IMR-90 (cell line): Measurements from ENCODE around the gene PAF1. TPM values are rescaled to one million over a fixed set of nuclear protein-coding genes. Genes with fewer than 3 reads are reported as not detected.

Experiments used
- ATAC-seq: fragments of 200-7000 bp; cut with Tn5 transposase; 2 replicates; pipeline ENCODE4 v1.9.1; 2020; ENCODE audit warnings: low read depth, mild to moderate bottlenecking, moderate library complexity
- BruUV-seq: library from RNA; stranded (reverse); fragments of 400-500 nt; replicated peaks from 2 replicates; lab custom pipeline; 2021; lab: Mats Ljungman, UMichigan
- CTCF ChIA-PET: fragments of 300-600 bp; formaldehyde crosslinking; extraction: SDS; loops from one replicate; lab custom pipeline; 2021; ENCODE audit warnings: antibody characterized with exemption; lab: Yijun Ruan, JAX
- POLR2A ChIA-PET: fragments of 300-600 bp; sonication (Branson Sonifier 250); formaldehyde crosslinking; loops from one replicate; lab custom pipeline; 2022; ENCODE audit warnings: antibody characterized with exemption; ENCODE audit not compliant: unreplicated experiment; lab: Charles Lee
- DNase-seq: peaks from one replicate; pipeline ENCODE4 v3.0.0; 2013
- H2AFZ ChIP-seq: replicated peaks from 2 replicates; pipeline ENCODE3; 2013; ENCODE audit warnings: low read length, mild to moderate bottlenecking; ENCODE audit not compliant: poor library complexity
- H2AK5ac ChIP-seq: 2 replicates; pipeline ENCODE4 v1.6.1; 2013; ENCODE audit warnings: low read depth, low read length, inconsistent platforms
- H2AK9ac ChIP-seq: replicated peaks from 2 replicates; pipeline ENCODE3; 2013; ENCODE audit warnings: mild to moderate bottlenecking, low read depth, low read length, moderate library complexity; ENCODE audit not compliant: poor library complexity
- H2BK120ac ChIP-seq: 2 replicates; pipeline ENCODE4 v1.6.1; 2013; ENCODE audit warnings: low read depth, low read length, inconsistent platforms
- H2BK15ac ChIP-seq: 3 replicates; pipeline ENCODE4 v1.6.1; 2013; ENCODE audit warnings: low read depth, low read length, inconsistent platforms
- H2BK20ac ChIP-seq: 2 replicates; pipeline ENCODE4 v1.6.1; 2013; ENCODE audit warnings: low read depth, mild to moderate bottlenecking, inconsistent platforms, low read length, moderate library complexity
- H2BK5ac ChIP-seq: 2 replicates; pipeline ENCODE4 v1.6.1; 2013; ENCODE audit warnings: mild to moderate bottlenecking, low read depth, low read length, inconsistent platforms; ENCODE audit not compliant: poor library complexity, severe bottlenecking
- H3K14ac ChIP-seq: replicated peaks from 2 replicates; pipeline ENCODE4 v1.6.1; 2013; ENCODE audit warnings: low read depth, low read length, inconsistent platforms
- H3K18ac ChIP-seq: 2 replicates; pipeline ENCODE4 v1.6.1; 2013; ENCODE audit warnings: low read depth, low read length, control low read depth
- H3K23ac ChIP-seq: 2 replicates; pipeline ENCODE4 v1.6.1; 2013; ENCODE audit warnings: low read depth, low read length, inconsistent platforms
- H3K27ac ChIP-seq: 2 replicates; pipeline ENCODE4 v1.5.1; 2013; ENCODE audit warnings: mild to moderate bottlenecking, control low read depth, low read length; ENCODE audit not compliant: insufficient read depth
- H3K27me3 ChIP-seq: 2 replicates; pipeline ENCODE4 v1.6.1; 2013; ENCODE audit warnings: low read length; ENCODE audit not compliant: control insufficient read depth, insufficient read depth
- H3K36me3 ChIP-seq: 2 replicates; pipeline ENCODE4 v1.6.1; 2013; ENCODE audit warnings: low read length, mixed read lengths; ENCODE audit not compliant: control insufficient read depth, insufficient read depth
- H3K4ac ChIP-seq: 2 replicates; pipeline ENCODE4 v1.6.1; 2013; ENCODE audit warnings: low read depth, low read length, inconsistent platforms
- H3K4me1 ChIP-seq: 2 replicates; pipeline ENCODE4 v1.6.1; 2013; ENCODE audit warnings: low read length, mixed read lengths; ENCODE audit not compliant: control insufficient read depth, insufficient read depth
- H3K4me2 ChIP-seq: 2 replicates; pipeline ENCODE4 v1.6.1; 2013; ENCODE audit warnings: low read depth, mild to moderate bottlenecking, control low read depth, low read length, moderate library complexity
- H3K4me3 ChIP-seq: 2 replicates; pipeline ENCODE4 v1.5.1; 2013; ENCODE audit warnings: low read depth, mild to moderate bottlenecking, control low read depth, low read length, moderate library complexity; ENCODE audit not compliant: insufficient read depth
- H3K56ac ChIP-seq: 2 replicates; pipeline ENCODE4 v1.6.1; 2013; ENCODE audit warnings: low read length, inconsistent platforms; ENCODE audit not compliant: insufficient read depth; ENCODE audit errors: extremely low read depth
- H3K79me1 ChIP-seq, 2 experiments: 2 replicates each; pipeline ENCODE4 v1.6.1; 2013; ENCODE audit warnings: low read length in 2 of 2, inconsistent platforms in 1 of 2, low read depth in 1 of 2
- H3K9ac ChIP-seq: 2 replicates; pipeline ENCODE4 v1.6.1; 2013; ENCODE audit warnings: low read depth, low read length, control low read depth
- H3K9me1 ChIP-seq: 2 replicates; pipeline ENCODE4 v1.6.1; 2013; ENCODE audit warnings: low read length, inconsistent platforms; ENCODE audit not compliant: insufficient read depth
- H3K9me3 ChIP-seq: 2 replicates; pipeline ENCODE4 v1.6.1; 2013; ENCODE audit warnings: low read length; ENCODE audit not compliant: control insufficient read depth, insufficient read depth
- H4K20me1 ChIP-seq: 2 replicates; pipeline ENCODE4 v1.6.1; 2013; ENCODE audit warnings: low read length, inconsistent platforms; ENCODE audit not compliant: insufficient read depth
- H4K5ac ChIP-seq: 2 replicates; pipeline ENCODE4 v1.6.1; 2013; ENCODE audit warnings: mild to moderate bottlenecking, low read depth, low read length, control low read depth
- H4K8ac ChIP-seq, 2 experiments: 2 replicates each; pipeline ENCODE4 v1.6.1; 2013; ENCODE audit warnings: low read depth in 2 of 2, low read length in 2 of 2, control low read depth in 1 of 2, inconsistent platforms in 1 of 2
- H4K91ac ChIP-seq: 2 replicates; pipeline ENCODE4 v1.6.1; 2013; ENCODE audit warnings: low read depth, low read length, inconsistent platforms; ENCODE audit not compliant: insufficient read depth
- BHLHE40 ChIP-seq: fragments of 150-350 bp; IDR thresholded peaks from 2 replicates; pipeline ENCODE4 v1.6.1; 2016; ENCODE audit warnings: mild to moderate bottlenecking, low read depth, low read length
- CEBPB ChIP-seq: IDR thresholded peaks from 2 replicates; pipeline ENCODE4 v1.6.1; 2012; ENCODE audit warnings: low read depth, low read length, improper control_type of control experiment
- CHD1 ChIP-seq: IDR thresholded peaks from 2 replicates; pipeline ENCODE4 v1.6.1; 2012; ENCODE audit warnings: low read depth, low read length, improper control_type of control experiment
- MAFK ChIP-seq: IDR thresholded peaks from 2 replicates; pipeline ENCODE4 v1.6.1; 2012; ENCODE audit warnings: low read depth, low read length, improper control_type of control experiment
- MAZ ChIP-seq: IDR thresholded peaks from 2 replicates; pipeline ENCODE4 v1.6.1; 2012; ENCODE audit warnings: low read depth, mild to moderate bottlenecking, low read length, improper control_type of control experiment, moderate library complexity, borderline replicate concordance
- MXI1 ChIP-seq: IDR thresholded peaks from 2 replicates; pipeline ENCODE4 v1.6.1; 2012; ENCODE audit warnings: low read depth, mild to moderate bottlenecking, low read length, moderate library complexity, borderline replicate concordance
- NFE2L2 ChIP-seq: fragments of 150-350 bp; IDR thresholded peaks from 2 replicates; pipeline ENCODE4 v1.6.1; 2016; ENCODE audit warnings: low read depth, mild to moderate bottlenecking, low read length
- RAD21 ChIP-seq: IDR thresholded peaks from 2 replicates; pipeline ENCODE4 v1.6.1; 2012; ENCODE audit warnings: low read length, improper control_type of control experiment
- SMC3 ChIP-seq: fragments of 150-350 bp; IDR thresholded peaks from 2 replicates; pipeline ENCODE4 v1.6.1; 2016; ENCODE audit warnings: low read depth, mild to moderate bottlenecking, antibody characterized with exemption, low read length, moderate library complexity
- WGBS, 2 experiments: methylation state at CpG; one replicate each; pipeline versions ENCODE4 v1.1.5 to v1.1.7; 2013; ENCODE audit warnings: missing lambda C conversion rate in 2 of 2; ENCODE audit not compliant: insufficient read length in 1 of 2; ENCODE audit errors: extremely low coverage in 2 of 2; 5-methylcytosine and 5-hydroxymethylcytosine counted together
- dilution Hi-C: fragments of 300-500 bp; cut with HindIII; formaldehyde crosslinking; loops from one replicate; pipeline ENCODE4 v1.14.3; 2018; ENCODE audit warnings: low sequenced_read_pairs; ENCODE audit not compliant: unreplicated experiment
- in situ Hi-C: fragments of 300-500 bp; cut with MboI; formaldehyde crosslinking; loops from 3 replicates; pipeline ENCODE4 v1.14.3; 2019; ENCODE audit warnings: low sequenced_read_pairs, inconsistent platforms, mixed read lengths
- intact Hi-C: fragments of 100-400 bp; cut with micrococcal nuclease; formaldehyde crosslinking; loops from 2 replicates; pipeline ENCODE4 v1.10.0; 2022
- polyA plus RNA-seq, 3 experiments: library from polyadenylated mRNA; depleted of rRNA; stranded (reverse); fragments of >200 nt; gene quantifications; 2 replicates each; pipeline ENCODE4 v1.2.3, GENCODE V29; 2012; ENCODE audit warnings: low replicate concordance in 1 of 3
- total RNA-seq: library from RNA; depleted of rRNA; stranded (reverse); fragments of >200 nt; gene quantifications from 2 replicates; pipeline ENCODE4 v1.2.3, GENCODE V29; 2012
- TF ChIP-seq, protein P1 (sequence below): conservative IDR thresholded peaks from 2 replicates; pipeline ENCODE4 v1.5.1; 2012; ENCODE audit warnings: mild to moderate bottlenecking, low read depth, low read length, improper control_type of control experiment
- TF ChIP-seq, protein P2 (sequence below): fragments of 150-350 bp; IDR thresholded peaks from 2 replicates; pipeline ENCODE4 v1.6.1; 2016; ENCODE audit warnings: low read depth, mild to moderate bottlenecking, low read length, moderate library complexity, borderline replicate concordance
- TF ChIP-seq, protein P3 (sequence below): fragments of 150-350 bp; IDR thresholded peaks from 2 replicates; pipeline ENCODE4 v1.6.1; 2017; ENCODE audit warnings: mild to moderate bottlenecking, antibody characterized with exemption, low read length, low read depth

PAF1 gene
- total and polyA plus RNA-seq, 2 of the 4 experiments (the other 2 are of a cell fraction) = 45.7 to 54.3 TPM

DNA sequence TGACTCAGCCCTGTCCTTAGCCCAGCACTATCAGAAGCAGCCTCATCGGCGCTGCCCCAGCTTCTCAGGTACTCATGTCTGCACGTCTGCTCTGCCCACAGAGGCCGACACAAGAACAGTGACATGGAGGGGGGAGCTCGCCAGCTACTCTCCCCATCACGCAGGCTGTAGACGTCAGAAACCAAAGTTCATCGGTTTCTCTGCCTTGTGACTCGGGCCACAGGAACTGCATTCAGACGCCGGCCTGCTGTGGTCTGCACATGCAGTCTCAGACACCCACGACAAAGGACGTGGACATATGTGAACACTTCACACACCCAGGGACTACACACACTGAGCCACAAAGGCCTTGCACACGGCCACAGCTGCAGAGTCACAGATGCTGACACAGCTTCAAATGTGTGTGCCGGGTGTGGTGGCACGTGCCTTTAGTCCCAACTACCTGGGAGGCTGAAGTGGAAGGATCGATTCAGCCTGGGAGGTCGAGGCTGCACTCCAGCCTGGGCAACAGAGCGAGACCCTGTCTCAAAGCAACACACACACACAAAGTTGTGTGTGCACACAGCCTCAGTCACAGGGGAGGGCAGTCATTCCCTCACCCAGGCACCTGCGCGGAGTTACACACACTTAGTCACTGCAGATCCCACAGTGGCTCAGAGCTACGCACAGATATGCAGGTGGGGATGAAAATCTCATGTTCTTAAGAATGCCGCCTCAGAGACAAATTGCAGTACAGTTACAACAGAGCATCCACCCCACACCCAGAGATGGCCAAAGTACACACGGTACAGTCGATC, 10.8 kb upstream of the PAF1 start:
- peak overlapping the region; percentile 94 for H3K23ac ChIP-seq
- peak overlapping the region; percentile 98 for H2BK120ac ChIP-seq
- intact Hi-C loops = loop anchor here (2.0 kb wide), 1 partner anchor 131 kb away; the partner anchor contains the start of gene EID2B
- H2BK5ac ChIP-seq = peak overlapping the region; percentile 94
- peak overlapping the region; percentile 91 for H2BK20ac ChIP-seq
- H3K36me3 ChIP-seq = peaks cover 4% of the 10 kb centered on the region
- peak overlapping the region; percentile 89; the same call in 2 of the 3 replicates for H2BK15ac ChIP-seq
- H3K79me1 ChIP-seq = peaks cover 0 to 58% of the 10 kb centered on the region in 2 experiments; a peak in 2 of 4 replicates
- dilution Hi-C loops = no loop called here
- H4K5ac ChIP-seq = peak overlapping the region; percentile 70
- H3K56ac ChIP-seq = 0 out of 2 replicates have a peak overlapping the region, but pooled peaks have one; percentile 32
- H4K91ac ChIP-seq = peak overlapping the region; percentile 99
- peak overlapping the region; percentile 85 for H3K18ac ChIP-seq
- H2AK9ac ChIP-seq = peak overlapping the region; percentile 96
- H4K20me1 ChIP-seq = peaks cover 18% of the 10 kb centered on the region
- no peaks in the 10 kb centered on the region for H3K9me3 ChIP-seq
- H4K8ac ChIP-seq = peak overlapping the region; percentile 66 to 90
- DNase-seq (peak; percentile 89), ATAC-seq (no peak)
- peaks cover 29% of the 10 kb centered on the region for H3K4me1 ChIP-seq
- H3K27me3 ChIP-seq = no peaks in the 10 kb centered on the region
- H3K27ac ChIP-seq = peak overlapping the region; percentile 95
- peak overlapping the region; percentile 46 for H3K9ac ChIP-seq
- peak overlapping the region; percentile 62 for H3K4me2 ChIP-seq
- H2AK5ac ChIP-seq = peak overlapping the region; percentile 99
- H3K4me3 ChIP-seq = no peak overlapping the region
- peak overlapping the region; percentile 76 for H3K14ac ChIP-seq
- in situ Hi-C loops = no loop called here
- CTCF ChIA-PET = interaction anchor here (2.0 kb wide), 1 partner anchor 10 kb away, joined by 10 read pairs; the partner anchor contains the start of gene PLEKHG2
- WGBS, 2 experiments = 38% methylated on average over 9 of the region's 25 CpGs; no CpG with 5 or more reads in 1 of the 2 experiments
- H2AFZ ChIP-seq = peak overlapping the region; percentile 79
- POLR2A ChIA-PET = interaction anchor here (1.3 kb wide), 1 partner anchor 9 kb away, joined by 3 read pairs; no protein-coding TSS in a partner anchor
- H3K4ac ChIP-seq = peak overlapping the region; percentile 97
- H3K9me1 ChIP-seq = peaks cover 11% of the 10 kb centered on the region
- BruUV-seq = no TSS peak
- 0 out of 2 replicates have a peak, but pooled peaks have one; percentile 10 for TF ChIP-seq MXI1
- TF ChIP-seq, protein P1, sequence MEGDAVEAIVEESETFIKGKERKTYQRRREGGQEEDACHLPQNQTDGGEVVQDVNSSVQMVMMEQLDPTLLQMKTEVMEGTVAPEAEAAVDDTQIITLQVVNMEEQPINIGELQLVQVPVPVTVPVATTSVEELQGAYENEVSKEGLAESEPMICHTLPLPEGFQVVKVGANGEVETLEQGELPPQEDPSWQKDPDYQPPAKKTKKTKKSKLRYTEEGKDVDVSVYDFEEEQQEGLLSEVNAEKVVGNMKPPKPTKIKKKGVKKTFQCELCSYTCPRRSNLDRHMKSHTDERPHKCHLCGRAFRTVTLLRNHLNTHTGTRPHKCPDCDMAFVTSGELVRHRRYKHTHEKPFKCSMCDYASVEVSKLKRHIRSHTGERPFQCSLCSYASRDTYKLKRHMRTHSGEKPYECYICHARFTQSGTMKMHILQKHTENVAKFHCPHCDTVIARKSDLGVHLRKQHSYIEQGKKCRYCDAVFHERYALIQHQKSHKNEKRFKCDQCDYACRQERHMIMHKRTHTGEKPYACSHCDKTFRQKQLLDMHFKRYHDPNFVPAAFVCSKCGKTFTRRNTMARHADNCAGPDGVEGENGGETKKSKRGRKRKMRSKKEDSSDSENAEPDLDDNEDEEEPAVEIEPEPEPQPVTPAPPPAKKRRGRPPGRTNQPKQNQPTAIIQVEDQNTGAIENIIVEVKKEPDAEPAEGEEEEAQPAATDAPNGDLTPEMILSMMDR = no peak
- TF ChIP-seq, protein P2, sequence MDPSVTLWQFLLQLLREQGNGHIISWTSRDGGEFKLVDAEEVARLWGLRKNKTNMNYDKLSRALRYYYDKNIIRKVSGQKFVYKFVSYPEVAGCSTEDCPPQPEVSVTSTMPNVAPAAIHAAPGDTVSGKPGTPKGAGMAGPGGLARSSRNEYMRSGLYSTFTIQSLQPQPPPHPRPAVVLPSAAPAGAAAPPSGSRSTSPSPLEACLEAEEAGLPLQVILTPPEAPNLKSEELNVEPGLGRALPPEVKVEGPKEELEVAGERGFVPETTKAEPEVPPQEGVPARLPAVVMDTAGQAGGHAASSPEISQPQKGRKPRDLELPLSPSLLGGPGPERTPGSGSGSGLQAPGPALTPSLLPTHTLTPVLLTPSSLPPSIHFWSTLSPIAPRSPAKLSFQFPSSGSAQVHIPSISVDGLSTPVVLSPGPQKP = no peak
- TF ChIP-seq BHLHE40 = peak; percentile 79
- peak; percentile 34 for TF ChIP-seq MAFK
- TF ChIP-seq, protein P3, sequence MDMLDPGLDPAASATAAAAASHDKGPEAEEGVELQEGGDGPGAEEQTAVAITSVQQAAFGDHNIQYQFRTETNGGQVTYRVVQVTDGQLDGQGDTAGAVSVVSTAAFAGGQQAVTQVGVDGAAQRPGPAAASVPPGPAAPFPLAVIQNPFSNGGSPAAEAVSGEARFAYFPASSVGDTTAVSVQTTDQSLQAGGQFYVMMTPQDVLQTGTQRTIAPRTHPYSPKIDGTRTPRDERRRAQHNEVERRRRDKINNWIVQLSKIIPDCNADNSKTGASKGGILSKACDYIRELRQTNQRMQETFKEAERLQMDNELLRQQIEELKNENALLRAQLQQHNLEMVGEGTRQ = 0 out of 2 replicates have a peak, but pooled peaks have one; percentile 44
- TF ChIP-seq SMC3 = no peak
- no peak for TF ChIP-seq RAD21
- no peak for TF ChIP-seq CHD1
- TF ChIP-seq CEBPB = peak; percentile 59
- TF ChIP-seq NFE2L2 = peak; percentile 40; the same call in 1 of the 2 replicates
- TF ChIP-seq MAZ = peak; percentile 44; the same call in 1 of the 2 replicates
